ENCODE measurements around the gene TRIM39. TPM values are rescaled to one million over a fixed set of nuclear protein-coding genes. Genes with fewer than 3 reads are reported as not detected.

The TRIM39 gene
- total and polyA plus RNA-seq, 2 of the 4 experiments (the other 2 are of a cell fraction) = 7.5 to 10.0 TPM

DNA sequence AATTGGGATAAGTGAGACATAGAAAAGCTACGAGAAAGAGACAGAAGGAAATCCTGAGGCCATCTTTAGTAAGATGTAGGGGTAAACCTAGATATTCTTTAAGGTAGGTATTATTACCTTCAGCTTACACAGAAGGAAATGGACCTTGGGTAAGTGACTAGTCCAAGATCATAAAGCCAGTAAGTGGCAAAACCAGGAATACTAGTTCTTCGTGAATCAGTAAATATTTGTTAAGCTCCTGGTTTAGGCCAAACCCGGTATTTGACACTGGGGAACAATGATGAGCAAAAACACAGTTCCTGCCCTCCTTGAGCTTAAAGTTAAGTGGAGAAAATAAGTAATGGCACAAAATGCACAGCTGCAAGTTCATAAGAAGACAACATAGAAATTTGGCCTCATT is 5.3 kb downstream of the TRIM39 start:
- no peak for ATAC-seq (ENCODE audit: low read depth)
- Histone ChIP-seq H3K4me2 (ENCODE audit: low read depth, low read length) (no peak overlapping the region), H3K14ac (replicated peaks; ENCODE audit: low read depth, low read length) (no peak overlapping the region), H3K56ac (ENCODE audit: extremely low read depth, insufficient read depth, low read length) (no peak overlapping the region), H2AK9ac (replicated peaks; ENCODE audit: low read depth, low read length, poor library complexity) (no peak overlapping the region), H4K20me1 (ENCODE audit: insufficient read depth, low read length) (no peaks in the 10 kb centered on the region), H2BK15ac (ENCODE audit: low read depth, low read length) (no peak overlapping the region), H3K27ac (ENCODE audit: insufficient read depth, low read length) (no peak overlapping the region), H3K18ac (ENCODE audit: low read depth, low read length) (no peak overlapping the region), H2AK5ac (ENCODE audit: low read depth, low read length) (no peak overlapping the region), H2AFZ (replicated peaks; ENCODE audit: low read length, poor library complexity) (no peak overlapping the region), H3K4me1 (ENCODE audit: control insufficient read depth, insufficient read depth, low read length) (peaks cover 2% of the 10 kb centered on the region; the same call in 1 of the 2 replicates), H4K8ac (ENCODE audit: low read depth in 2 of 2, low read length in 2 of 2) (no peak overlapping the region), H3K4me3 (ENCODE audit: insufficient read depth, low read depth, low read length) (no peak overlapping the region), H3K23ac (ENCODE audit: low read depth, low read length) (no peak overlapping the region), H2BK120ac (ENCODE audit: low read depth, low read length) (no peak overlapping the region), H3K9me1 (ENCODE audit: insufficient read depth, low read length) (peaks cover 4% of the 10 kb centered on the region), H3K9me3 (ENCODE audit: control insufficient read depth, insufficient read depth, low read length) (no peaks in the 10 kb centered on the region), H2BK5ac (ENCODE audit: low read depth, low read length, poor library complexity, severe bottlenecking) (no peak overlapping the region), H4K91ac (ENCODE audit: insufficient read depth, low read depth, low read length) (no peak overlapping the region), H3K27me3 (ENCODE audit: control insufficient read depth, insufficient read depth, low read length) (no peaks in the 10 kb centered on the region), H3K79me1 (ENCODE audit: low read depth in 1 of 2, low read length in 2 of 2) (peaks cover 14 to 17% of the 10 kb centered on the region in 2 experiments), H3K9ac (ENCODE audit: low read depth, low read length) (no peak overlapping the region), H3K4ac (ENCODE audit: low read depth, low read length) (no peak overlapping the region), H2BK20ac (ENCODE audit: low read depth, low read length) (no peak overlapping the region), H3K36me3 (ENCODE audit: control insufficient read depth, insufficient read depth, low read length) (peaks cover 27% of the 10 kb centered on the region), H4K5ac (ENCODE audit: low read depth, low read length) (no peak overlapping the region)
- POLR2A ChIA-PET (ENCODE audit: unreplicated experiment) = no interaction called here
- CTCF ChIA-PET = no interaction called here
- intact Hi-C loops (cut with micrococcal nuclease) (no loop called here), dilution Hi-C loops (cut with HindIII; ENCODE audit: low sequenced_read_pairs, unreplicated experiment) (no loop called here), in situ Hi-C loops (cut with MboI; ENCODE audit: low sequenced_read_pairs) (no loop called here)
- no peak for DNase-seq
- TF ChIP-seq CHD1 (IDR thresholded peaks at IDR 0.05; ENCODE audit: low read depth, low read length) = no peak
- no peak for TF ChIP-seq RFX5 (IDR thresholded peaks at IDR 0.05; ENCODE audit: low read depth, low read length)
- no peak for TF ChIP-seq RCOR1 (IDR thresholded peaks at IDR 0.05; ENCODE audit: insufficient replicate concordance, low read length)
- no peak for TF ChIP-seq BHLHE40 (IDR thresholded peaks at IDR 0.05; ENCODE audit: low read depth, low read length)
- TF ChIP-seq MAZ (IDR thresholded peaks at IDR 0.05; ENCODE audit: borderline replicate concordance, low read depth, low read length) = no peak
- BruUV-seq (replicated peaks) = no TSS peak
- WGBS, 2 experiments (ENCODE audit: extremely low coverage in 2 of 2, insufficient read length in 1 of 2) = 100% methylated on average over 1 of the region's 3 CpGs; no CpG with 5 or more reads in 1 of the 2 experiments

All from IMR-90 (cell line).